HTERT RPE-1 (cell line): ENCODE results near the gene EDEM3.
"Not testable (repeated sequence)": the region's sequence is repeated elsewhere in the genome, so short reads cannot be mapped to it uniquely, and the experiment has no call there.

ENCODE experiments used
- in situ Hi-C: fragments of 300-500 bp; cut with MboI; formaldehyde crosslinking; loops from 4 replicates; pipeline ENCODE4 v1.14.3; 2020; ENCODE audit warnings: low sequenced_read_pairs

Gene EDEM3

GRCh38 chr1:184680611-184681225, 73.9 kb downstream of the EDEM3 start:
- in situ Hi-C loops: not testable (repeated sequence)

DNA sequence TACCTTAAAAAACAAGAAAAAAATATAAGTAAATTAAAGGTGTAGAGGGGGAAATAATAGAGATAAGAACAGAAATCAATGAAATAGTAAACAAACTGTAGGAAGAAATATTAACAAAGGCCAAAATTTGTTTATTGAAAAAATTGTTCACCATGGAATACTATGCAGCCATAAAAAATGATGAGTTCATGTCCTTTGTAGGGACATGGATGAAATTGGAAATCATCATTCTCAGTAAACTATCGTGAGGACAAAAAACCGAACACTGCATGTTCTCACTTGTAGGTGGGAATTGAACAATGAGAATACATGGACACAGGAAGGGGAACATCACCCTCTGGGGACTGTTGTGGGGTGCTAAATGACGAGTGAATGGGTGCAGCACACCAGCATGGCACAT, 75.2 kb downstream of the EDEM3 start:
- in situ Hi-C loops: not testable (repeated sequence)

- in situ Hi-C loops: no loop called here
Measured at GRCh38 chr1:184677344-184677743, 77.3 kb downstream of the EDEM3 start.

DNA sequence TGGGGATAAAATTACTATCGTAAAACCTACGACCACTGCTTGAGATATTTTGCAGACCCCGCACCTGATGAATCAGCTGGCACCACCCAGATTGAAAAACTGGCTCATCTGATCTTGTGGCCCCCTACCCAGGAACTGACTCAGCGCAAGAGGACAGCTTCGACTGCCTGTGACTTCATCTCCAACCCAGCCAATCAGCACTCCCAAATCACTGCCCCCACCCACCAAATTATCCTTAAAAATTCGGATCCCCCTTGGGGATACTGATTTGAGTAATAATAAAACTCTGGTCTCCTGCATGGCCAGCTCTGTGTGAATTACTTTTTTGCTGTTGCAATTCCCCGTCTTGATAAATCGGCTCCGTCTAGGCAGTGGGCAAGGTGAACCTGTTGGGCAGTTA, 81.4 kb downstream of the EDEM3 start:
- in situ Hi-C loops: no loop called here

DNA sequence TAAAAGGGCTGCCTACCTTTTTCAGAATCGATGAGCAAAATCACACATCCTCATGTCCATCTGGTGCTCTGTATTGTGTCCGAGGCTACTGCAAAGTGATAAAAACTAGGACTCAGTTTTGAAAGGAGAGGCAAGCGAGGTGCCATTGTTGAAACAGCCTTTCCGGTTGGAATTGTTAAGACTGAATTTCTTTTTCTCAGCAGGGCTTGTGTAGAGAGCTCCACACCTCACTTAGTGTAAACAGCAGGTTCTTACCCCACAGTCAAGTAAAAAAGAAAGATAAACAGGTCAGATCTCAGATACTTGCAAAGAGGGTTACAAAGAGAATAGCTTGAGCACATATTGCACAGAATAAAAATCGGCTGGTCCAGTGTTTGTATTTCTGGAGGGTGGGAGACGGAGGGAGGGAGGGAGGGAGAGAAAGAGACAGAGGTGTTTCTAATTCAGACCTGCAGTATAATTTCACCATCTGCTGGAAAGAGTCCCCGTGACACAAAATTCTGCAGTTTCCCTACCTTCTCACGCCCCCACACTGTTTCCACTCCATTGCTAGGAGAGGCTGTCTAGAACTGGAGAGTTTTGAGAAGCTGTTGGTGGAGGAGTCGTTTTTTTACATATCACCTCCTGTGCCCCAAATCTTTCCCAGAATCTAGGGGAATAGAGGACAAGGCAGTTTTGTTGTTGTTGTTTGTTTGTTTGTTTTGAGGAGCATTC, 82.5 kb downstream of the EDEM3 start:
- in situ Hi-C loops: no loop called here

GRCh38 chr1:184669391-184669790, 85.3 kb downstream of the EDEM3 start:
- in situ Hi-C loops: no loop called here

DNA sequence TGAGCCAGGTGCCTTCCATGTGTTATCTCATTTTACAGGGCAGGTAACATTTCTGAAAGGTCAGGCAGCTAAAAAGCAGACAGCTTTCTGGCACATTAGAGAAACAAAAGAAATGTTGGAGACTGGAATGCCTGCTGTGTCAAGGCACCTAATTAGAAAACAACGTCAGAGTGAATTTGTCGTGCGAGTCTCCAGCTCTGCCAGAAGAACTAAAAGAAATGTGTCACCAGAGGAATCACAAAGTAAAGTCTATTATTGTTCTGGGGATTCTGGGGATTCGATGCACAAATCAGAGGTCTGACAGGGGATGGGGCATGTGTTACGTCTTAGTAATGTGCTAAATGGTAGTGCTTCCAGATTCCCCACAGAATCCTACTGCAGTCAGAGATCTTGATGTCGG, 89.3 kb downstream of the EDEM3 start:
- in situ Hi-C loops: no loop called here

GRCh38 chr1:184664661-184665060, 90.0 kb downstream of the EDEM3 start:
- in situ Hi-C loops: no loop called here

DNA sequence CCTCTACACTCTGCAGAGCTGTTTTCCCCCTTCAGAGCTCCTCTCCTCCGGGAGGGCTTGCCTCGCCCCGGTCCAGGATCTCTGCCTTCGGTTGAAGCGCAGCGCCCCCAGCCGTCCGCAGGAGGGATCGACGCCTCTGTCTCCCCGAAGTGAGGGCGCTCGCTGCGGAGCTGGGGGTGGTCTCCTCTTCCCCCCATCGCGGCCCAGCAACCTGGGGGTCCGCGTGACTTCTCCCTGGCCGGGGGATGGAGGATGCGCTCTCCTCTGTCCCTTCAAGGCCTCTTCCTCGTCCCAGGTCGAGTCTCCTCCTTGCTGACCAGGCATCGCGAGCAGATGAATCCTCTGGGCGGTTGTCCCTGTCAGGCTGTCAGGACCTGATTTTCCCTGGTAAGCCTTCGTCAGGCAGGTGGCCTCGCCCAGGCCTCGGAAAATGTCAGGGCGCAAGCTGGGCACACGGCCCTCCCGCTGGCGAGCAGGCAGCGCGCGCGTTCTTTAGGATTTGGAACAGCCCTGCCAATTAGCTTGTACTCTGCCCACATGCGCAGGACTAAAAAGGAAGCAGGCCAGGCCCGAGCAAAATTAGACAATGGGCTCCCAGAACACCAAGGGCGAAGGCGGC, 90.5 kb downstream of the EDEM3 start:
- in situ Hi-C loops: no loop called here

- in situ Hi-C loops: no loop called here
Measured at GRCh38 chr1:184661801-184662200, 92.9 kb downstream of the EDEM3 start.

- in situ Hi-C loops: no loop called here
Measured at GRCh38 chr1:184660462-184661191, 94.0 kb downstream of the EDEM3 start.

GRCh38 chr1:184658055-184658454, 96.6 kb downstream of the EDEM3 start:
- in situ Hi-C loops: no loop called here

GRCh38 chr1:184656221-184656620, 98.4 kb downstream of the EDEM3 start:
- in situ Hi-C loops: no loop called here

DNA sequence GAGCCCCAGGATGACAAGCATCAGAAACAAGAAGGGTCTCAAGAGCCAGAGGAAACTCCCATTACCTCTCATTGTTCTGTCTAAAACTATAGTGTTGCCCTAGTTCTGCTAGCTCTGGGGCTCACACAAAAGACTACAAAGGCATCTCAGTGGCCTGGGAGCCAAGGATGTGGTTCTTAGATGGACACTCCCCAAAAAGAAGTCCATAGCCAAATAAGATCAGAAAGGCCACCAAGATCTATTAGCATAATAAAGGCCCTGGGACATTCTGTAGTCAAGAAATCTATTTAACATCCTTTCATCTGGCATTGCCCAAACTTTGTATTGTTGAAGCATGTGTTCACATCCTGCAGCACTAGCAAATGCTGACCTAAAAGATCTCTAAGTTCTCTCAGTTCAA, 99.5 kb downstream of the EDEM3 start:
- in situ Hi-C loops: no loop called here

- in situ Hi-C loops: no loop called here
Measured at GRCh38 chr1:184650177-184650866, 104.3 kb downstream of the EDEM3 start.

DNA sequence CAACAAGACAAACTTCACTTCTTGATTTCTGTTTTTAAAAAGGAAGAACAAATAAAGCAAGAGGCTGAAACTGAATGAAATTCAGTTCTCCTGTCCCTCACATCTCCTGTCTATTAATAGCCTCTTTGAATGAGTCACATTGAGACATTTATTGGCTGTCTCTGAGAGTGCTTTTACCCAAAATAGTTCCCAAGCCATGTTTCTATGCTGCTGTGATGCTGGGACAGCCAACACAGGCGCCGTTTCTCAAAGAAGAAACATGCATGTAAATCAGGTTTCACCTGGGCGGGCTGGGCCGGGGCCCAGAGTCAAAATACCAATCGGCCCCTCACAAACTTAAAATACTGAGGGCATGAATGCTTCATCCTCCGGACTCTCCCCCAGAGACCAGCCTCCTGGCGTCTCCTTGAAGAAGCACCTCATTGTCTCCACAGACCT, 105.2 kb downstream of the EDEM3 start:
- in situ Hi-C loops: no loop called here

GRCh38 chr1:184648856-184649201, 105.8 kb downstream of the EDEM3 start:
- in situ Hi-C loops: no loop called here

- in situ Hi-C loops: no loop called here
Measured at GRCh38 chr1:184648160-184648855, 106.3 kb downstream of the EDEM3 start.

DNA sequence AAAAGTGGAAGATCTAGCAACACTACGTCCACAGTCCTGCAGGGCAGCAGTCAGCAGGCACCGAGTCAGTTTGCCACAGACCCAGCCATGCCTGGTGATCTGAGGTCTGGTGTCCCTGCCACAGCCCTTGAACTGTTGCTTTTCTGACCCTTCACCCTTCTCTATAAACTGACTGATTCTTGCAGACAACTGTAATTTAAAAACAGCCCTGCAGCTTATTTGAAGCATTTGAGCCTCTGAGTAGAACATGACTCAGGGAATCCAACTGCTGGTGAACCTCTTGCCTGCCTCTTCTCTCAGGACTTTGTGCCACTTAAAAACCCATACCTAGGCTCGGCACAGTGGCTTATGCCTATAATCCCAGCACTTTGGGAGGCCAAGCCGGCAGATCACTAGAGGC, 107.2 kb downstream of the EDEM3 start:
- in situ Hi-C loops: no loop called here

DNA sequence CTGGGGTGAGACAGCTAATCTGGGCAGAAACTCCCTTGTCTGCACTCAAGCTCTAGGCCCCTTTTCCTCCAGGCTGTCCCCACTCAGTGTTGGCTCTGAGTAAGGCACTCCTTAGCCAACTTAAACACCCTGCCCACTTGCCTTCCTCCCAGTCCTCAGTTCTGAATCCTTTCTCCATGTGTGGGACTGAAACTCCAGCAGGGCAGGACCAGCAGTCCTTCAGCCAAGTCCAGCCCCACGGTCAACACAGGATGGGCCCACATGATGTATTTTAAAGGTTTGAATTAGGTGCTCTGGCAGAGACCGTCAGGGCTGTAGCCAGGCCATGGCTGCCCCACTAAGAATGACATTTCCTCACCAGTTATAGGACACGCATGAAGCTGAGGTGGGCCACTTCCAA, 107.8 kb downstream of the EDEM3 start:
- in situ Hi-C loops: no loop called here
